HG02943 (cell line): ENCODE data around the gene ALS2CL.

Source experiments
- ATAC-seq: cut with Tn5 transposase; IDR thresholded peaks from one replicate; pipeline ENCODE4 v1.9.1; 2021; ENCODE audit warnings: mild to moderate bottlenecking, low read depth, moderate library complexity; ENCODE audit not compliant: unreplicated experiment

The ALS2CL gene

DNA sequence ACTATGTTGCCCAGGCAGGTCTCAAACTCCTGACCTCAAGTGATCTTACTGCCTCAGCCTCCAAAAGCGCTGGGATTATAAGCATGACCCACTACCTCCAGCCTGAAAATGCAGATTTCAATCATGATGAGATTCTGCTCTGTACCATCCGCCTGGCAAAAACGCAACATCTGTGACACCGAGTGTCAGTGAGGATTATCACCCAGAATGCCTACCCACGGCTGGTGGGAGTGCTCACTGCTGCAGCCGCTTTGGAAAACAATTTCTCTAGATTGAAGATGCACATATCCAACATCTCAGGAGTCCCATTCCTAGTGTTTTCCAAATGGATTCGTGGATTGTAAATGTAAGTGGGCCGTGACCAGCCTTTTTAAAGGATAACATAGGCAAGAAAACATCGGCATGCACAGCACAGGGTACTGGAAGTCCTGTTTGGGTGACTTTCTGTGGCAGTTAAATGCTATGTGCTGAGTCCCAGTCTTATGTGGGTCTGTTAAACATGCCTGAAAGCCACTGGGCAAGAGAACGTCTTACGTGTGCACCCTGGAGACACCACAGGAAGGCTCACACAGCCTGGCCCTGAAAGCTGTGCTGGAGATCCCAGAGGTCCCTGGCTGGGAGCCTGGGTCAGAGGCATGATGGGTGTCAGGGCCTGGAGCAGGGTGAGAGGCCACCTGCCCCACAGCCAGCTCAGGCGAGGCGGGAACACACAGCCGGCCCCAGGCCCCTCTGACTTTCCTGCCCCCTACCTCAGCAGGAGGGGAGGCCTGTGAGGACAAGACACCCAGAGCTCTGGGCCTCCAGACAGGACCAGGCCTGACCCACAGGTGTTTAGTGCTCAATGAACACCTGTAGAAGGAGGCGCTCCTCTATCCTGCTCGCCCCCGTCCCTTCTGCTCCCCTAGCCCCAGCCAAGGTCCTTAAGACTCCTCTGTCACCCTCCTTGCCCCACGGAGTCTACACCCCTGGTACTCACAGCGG lies 23.3 kb upstream of the ALS2CL start:
- no peak for ATAC-seq

DNA sequence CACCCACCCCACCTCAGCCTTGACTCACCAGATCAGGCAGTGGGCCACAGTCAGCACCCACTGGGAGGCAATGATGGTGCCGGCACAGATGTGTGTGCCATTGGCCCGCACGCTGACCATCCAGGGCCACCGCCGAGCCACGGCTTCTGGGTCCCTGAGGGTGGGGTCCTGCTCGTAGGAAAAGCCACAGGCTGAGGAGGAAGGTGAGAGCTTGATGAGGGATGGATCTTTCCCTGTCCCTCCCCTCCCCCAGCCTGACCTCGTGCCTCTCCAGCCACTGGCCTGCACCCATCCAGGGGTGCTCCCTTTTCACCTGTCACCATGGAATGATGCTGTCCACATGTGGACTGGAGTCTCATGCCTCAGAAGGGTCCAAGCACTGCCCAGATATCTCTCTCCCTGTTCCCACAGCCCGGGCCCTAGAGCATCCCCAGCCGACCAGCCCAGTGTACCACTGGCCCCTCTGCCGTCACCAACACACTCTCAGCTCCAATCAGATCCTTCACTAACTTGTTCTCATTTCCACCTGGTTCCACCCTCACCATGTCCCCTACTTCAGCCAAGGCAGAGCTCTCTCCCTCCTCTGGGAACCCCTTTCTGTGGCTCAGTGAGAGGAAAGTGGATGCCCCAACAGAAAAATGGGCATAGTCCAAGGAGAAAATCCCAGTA lies 22.2 kb upstream of the ALS2CL start:
- ATAC-seq, result no peak

DNA sequence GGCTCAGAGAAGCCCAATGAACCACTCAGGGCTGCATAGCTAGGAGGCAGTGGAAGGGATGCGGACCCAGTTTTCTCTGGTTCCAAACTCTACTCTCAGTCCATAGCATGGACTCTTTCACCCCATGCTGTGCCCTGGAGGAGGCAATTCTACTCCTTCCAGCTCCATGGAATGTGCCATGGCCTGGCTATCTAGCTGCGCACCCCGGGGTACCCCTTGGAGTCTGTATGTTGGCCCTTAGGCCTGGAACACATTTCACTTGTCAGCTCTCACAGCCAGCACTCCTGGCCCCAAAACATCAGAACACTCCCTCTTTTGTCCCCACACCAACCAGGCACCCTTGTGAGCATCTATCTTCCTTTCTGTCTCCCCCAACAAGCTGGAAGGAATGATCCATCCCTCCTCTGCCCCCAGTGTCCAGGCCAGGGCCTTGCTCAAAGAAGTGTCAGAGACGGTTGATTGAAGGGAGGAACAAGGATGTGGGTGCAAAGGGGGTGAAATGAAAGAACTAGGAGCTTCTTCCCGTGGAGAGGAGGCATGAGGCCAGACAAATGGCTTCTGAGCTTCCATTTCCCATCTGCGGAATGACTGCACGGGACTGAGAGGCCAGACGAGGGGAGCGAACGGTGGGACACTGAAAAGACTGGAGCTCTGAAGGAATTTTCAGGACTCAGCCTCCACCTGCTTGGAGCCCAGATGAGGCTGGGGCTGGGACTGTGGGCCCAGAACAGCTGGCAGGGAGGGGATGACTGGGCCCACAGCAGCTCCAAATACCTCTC lies 21.4 kb upstream of the ALS2CL start:
- no peak for ATAC-seq

DNA sequence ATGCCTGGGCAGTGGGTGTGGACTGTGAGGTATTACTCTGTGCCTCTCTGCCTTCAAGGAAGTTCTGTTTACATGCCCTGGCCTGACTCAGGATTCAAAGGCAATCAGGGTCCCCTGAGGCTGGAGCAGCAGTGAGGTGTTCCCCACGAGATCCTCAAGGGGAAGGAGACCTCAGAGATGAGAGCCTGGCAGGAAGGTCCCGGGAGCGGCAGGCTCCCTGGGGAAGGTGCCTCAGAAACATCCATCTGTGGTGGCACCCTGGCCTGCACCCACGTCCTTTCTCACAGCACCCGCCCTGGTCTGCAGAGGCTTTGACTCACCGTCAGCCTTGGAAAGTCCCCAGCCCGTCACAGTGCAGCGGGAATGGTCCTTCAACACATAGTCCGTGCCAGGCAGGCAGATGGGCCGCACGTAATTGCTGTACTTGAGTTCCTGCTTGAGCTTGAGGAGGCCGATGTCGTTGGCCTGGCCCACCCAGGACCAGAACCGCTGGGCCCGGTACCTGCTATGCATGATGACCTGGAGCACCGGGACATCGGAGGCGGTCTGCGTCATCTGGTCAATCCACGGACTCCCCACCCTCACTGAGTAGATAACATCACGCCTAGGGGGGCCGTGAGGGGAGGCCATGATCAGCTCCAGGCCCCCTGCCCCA lies 20.5 kb upstream of the ALS2CL start:
- no peak for ATAC-seq

DNA sequence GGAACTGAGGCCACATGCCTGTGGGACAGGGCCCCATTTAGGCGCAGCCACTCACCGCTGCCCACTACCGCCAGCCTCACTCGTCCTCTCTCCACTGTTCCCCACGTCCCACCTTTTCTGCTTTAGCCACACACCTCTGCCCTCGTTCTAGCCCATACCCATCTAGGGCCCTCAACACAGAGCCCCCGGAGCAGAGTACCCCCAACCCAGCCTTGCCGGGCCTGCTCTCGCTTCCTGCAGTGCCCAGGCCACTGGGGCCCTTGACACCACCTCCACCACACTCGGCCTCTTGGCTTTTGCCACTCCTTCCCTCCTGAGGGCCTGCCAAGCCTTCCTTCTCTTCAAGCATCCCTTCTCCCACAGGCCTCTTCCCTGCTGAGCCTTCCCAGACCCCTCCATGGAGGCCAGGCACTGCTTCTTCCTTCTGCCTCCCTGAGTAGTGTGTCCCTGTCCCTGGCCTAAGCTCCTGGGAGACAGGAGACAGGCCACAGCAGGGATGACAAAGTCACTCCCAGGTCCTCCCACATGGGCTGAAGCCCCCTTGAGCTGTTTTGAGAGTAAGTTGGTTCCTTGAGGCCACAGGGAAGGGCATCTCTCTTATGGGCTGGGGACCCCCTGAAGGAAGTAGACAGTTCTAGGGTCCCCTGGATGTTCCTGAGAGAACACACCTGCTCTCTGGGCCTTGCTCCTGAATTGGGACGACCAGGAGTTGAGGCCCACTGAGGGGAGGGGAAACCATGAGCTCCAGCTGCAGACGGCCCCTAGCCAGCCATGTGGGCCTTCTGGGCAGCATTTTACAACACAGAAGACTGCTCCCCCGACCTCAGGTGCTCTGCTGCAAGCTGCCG lies 19.8 kb upstream of the ALS2CL start:
- ATAC-seq, result no peak

DNA sequence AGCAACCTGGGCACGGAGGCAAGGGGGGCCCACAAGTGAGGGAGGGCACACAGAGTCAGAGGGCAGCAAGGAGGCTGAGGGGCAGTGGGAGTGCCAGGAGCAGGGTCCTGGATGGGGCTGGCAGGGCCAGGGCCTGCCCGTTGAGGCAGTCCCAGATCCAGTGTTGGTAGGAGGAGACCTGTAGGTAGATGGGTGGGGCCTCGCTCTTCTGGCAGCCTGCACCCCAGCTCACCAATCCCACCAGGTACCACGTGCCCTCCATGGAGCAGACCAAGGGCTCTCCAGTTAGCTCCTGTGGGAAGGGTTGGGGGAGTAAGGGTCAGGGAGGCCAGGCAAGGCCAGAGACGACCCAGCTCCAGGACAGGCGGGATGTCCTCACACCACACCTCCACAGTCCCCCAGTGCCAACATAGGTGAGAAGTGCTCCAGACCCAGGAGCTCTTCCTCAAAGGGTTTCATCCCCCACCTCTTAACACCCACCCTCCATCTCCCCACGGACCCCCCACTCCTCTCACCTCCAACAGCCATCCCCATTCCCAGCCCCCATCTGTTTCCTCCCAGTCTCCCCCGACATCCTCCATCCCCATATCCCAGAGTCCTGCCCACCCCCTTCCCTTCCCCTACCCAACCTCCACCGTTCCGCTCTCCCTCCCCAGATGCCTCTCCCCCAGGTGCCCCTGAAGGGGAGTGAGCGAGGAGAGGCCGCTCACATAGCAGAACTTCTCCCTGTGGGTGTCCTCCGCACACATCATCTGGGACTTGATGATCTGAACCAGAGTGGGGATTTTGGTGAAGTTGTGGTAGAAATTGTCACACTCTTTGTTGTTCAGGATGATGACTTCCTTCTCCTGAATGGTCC lies 18.9 kb upstream of the ALS2CL start:
- ATAC-seq, result no peak

DNA sequence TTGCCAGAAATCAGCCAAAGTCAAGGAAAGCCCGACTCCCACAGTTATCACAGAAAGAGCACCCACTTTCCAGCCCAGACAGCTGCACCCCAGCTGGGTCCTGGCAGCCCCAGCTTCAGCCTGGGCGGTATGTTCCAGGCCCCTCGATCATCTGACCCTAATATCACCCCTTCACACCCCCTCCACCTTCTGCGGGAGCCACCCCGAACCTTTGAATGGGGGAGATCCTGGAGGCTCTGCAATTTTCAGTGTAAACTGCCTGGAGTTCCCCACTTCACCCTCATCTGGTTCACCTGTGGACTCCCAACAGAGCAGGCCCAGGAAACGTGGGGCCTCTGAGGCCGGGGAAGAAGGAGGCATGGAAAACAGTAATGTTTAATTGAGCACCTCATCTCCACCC lies 18.3 kb upstream of the ALS2CL start:
- no peak for ATAC-seq

DNA sequence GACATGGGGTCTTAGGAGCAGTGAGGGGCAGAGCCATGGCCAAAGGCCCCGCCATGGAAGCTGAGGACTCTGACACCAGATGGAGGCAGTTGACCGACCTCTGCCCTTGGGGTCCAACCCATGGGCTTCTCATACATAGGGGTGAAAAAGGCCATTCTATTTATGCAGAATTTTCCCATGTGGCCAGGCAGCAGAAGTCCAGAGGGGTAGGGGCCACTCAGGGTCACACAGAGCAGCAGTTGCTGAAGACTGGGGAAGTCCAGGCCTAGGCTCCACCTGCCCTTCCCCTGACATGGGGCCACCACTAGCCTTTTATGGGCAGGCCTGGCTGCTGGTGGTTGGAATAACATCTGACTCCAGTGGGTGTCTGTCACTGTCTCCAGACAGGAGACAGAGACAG lies 17.8 kb upstream of the ALS2CL start:
- no peak for ATAC-seq

DNA sequence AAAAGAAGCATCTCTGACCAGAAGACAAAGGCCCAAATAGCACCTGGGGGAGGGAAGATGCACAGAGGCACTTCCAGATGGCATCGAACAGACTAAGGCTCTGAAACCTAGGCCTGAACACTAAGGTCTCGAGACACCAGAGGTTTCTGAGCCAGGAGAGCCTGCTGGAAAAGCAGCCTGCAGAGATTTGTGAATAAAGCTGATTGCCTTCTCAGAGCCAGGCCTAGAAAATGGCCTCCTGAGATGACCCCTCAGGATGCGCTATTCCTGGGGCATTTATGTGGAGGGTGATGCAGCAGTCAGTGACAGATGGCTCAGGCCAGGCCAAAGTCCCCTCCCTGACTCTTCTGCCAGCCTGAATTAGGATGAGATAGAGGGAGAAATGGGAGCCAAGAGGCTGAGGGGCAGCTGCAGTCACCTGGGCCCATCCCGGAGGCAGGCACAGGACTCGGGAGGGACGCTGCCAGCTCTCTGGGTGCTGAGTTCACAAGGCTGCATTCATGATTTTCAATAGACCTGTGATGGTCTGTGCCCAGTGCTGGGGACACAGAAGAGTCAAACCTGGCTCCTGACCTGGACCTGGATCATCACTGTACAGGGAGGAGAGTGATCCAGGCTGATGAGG lies 17.3 kb upstream of the ALS2CL start:
- ATAC-seq, result no peak

DNA sequence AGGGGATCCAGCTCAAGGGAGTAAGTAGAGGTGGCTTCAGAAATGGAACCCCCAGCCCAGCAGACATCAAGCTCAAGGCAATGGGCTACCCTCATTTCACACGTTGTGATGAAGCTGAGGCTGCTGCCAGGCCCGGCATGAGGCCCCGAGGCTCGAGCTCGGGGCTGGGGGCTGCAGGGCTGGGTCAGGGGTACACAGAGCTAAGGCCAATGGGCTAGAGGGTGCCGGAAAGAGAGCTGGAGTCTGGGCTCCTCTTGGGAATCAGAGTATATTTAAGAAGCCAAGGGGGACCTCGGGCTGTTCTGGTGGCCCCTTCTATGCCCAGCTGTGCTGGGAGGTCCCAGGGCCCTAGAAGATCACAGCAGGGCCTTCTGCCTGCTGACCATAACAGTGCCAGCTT lies 16.8 kb upstream of the ALS2CL start:
- no peak for ATAC-seq

DNA sequence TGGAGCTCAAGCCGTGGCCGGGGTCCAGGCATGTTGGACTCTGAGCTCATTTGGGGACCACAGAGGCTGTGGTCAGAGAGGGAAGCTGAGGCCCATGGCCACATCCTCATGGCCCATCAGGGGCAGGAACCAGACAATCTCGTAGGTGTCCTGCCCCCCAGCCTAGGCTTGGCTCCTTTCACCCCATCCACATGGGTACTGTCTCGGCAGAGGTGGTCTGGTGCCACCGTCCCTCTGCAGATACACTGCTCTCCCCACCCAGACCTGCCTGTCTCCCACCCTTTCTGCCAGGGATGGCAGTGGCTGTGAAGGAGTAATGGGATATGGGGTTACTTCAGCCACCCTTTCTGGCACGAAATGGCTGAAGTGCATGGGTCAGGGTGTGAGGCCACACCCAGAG lies 16.2 kb upstream of the ALS2CL start:
- no peak for ATAC-seq

DNA sequence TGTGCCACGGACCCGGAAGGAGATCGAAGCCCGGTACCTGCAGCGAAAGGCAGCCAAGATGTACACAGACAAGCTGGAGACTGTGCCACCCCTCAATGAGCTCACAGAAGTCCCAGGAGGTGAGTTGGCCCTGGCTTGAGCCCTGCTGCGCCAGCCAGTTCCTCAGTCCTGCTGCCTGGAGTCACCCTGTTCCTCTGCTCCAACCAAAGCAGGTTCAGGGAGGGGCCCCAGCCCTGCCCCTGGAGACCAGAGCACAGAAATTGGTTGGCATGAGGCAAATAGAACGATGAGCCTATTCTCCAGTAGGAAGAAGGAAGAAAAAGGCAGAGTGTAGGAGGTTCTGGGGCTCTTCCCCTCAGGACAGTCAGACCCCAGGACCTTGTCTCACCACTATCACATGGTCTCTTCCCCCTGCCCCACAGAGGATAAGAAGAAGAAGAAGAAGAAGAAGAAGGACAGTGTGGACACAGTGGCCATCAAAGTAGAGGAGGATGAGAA lies 15.7 kb upstream of the ALS2CL start:
- ATAC-seq, result no peak

DNA sequence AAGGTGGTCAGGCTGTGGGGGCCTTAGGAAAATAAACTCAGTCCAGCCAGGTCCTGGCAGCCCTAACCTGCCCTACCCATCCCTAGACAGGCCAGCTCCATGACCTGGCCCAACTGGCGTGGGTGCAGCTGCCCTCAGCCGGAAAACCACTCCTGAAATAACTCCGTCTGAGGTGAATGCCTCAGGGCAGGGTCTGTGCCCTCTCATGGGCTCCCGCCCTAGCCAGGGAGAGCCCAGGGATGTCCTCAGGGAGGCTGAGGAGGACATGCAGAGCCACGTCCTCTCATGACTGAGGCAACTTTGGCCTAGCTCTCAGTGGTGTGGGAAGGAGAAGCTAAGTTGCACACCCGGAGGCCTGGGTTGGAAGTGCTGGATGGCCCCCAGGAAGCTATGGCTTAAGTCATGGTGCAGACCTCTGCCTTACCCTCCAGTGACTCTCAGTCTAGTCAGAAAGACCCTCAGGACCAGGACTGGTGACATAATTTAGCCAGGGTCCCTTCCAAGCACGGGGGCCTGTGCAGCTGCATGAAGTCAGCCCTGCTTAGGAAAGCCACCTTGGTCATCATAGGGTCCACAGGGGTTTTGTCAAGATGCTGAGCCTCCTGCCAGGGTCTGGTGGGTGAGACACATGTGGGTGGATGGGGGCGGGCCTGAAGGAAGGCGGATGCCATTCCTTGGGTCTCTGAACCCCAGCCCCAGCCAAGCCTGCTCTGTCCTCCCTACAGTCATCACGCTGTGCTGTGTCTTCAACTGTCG lies 15.1 kb upstream of the ALS2CL start:
- ATAC-seq, result no peak

DNA sequence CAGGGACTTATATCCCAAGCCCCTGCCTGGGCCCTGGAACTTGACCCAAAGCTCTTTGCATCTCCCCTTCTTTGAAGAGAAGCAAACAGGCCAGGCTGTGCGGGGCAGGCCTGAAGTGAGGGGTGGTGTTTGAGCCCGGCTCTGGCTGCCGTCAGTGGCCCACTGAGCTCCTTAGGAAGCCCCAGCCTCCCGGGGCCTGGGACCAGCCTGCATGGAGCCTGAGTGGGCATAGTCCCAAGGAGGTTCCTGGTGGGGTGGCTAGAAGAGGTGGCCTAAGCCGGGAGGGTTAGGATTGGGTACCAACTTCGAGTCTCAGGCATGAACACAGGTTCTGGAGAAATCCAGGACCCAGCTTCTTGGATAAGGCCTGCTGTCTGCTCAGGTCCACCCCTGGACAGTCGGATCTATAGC lies 14.1 kb upstream of the ALS2CL start:
- no peak for ATAC-seq

DNA sequence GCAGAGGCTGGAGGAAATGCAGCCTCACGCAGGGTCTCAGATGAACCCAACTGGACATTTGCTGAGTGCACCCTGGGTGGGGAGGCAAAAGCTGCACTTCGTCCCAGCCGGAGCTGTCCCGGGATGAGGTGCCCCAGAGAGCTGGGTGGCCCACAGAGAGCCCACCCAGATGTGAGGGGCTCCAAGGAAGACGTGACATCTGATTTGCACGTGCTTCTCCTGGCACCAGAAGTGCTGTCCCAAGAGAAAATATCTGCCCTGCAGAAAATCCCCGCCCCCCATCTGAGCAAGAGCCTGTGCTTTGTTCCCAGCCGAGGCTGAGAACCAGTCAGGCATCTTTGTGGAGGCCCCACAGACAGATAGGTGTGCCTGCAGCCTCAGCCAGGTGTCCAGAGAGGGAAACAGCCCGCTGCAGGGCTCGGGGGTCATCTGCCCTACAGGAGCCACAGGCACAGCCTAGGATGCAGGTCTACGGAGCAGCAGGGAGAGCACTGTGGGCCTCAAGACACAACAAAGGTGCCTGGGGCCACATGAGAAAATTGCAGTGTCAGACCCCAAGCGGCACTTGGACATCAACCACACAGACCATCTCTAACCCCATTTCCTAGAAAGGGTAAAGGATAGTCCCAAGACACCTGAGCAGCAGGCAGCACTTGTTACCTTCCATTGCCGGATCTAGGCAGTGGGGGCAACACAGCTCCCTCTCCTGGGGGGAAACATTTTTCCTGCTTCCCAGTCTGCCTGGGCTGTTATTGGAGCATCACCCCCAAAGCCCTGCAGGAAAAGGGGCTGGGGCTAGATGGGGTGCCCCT lies 13.5 kb upstream of the ALS2CL start:
- no peak for ATAC-seq

DNA sequence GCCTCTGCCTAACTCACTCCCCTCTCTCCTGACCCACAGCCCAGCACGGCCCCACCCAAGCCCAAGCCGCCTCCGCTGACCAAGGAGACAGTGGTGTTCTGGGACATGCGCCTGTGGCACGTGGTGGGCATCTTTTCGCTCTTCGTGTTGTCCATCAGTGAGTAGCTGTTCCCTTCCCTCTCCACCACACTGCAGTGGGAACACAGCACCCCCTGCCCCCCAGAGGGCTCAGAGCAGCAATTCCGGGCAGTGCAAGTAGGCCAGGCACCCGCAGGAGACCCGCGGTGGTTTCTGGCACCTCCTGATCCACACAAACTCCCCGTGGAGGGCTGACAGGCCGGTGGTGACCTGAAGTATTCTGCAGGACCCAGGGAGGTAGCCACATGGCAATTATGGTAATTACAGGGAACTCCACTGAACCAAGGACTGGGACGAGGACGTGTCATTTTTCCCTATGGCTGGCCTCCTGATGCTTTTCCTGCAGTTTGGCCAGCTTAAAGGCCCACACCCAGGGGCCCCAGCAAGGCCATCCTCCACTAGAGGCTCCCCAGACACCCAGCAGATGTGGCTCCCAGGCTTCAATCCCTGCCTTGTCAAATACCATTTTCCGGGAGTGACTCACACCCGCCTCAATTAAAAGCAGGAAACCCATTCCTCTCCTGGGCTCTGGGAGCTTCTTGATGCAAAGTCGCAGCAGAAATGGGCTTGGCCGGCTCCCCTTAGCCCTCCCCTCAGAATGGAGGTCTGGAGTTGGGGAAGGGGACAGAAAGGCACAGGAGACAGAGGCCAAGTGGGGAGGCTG lies 12.5 kb upstream of the ALS2CL start:
- no peak for ATAC-seq
